ENCODE measurements around the gene RTN4RL2.
"Not testable (repeated sequence)": the region's sequence is repeated elsewhere in the genome, so short reads cannot be mapped to it uniquely, and the experiment has no call there.

- TF ChIP-seq CTCF (IDR thresholded peaks at IDR 0.05; ENCODE audit: low read depth, low read length, poor library complexity, severe bottlenecking); EZH2phosphoT487 (IDR thresholded peaks at IDR 0.05; ENCODE audit: borderline replicate concordance, low read length): not testable (repeated sequence)
Observed at GRCh38 chr11:57445122-57445394, 15.3 kb upstream of the RTN4RL2 start.

Measured in DOHH2 (cell line).